GM12873 (cell line): Measurements from ENCODE around the gene TMOD1.

Experiments used
- CTCF ChIP-seq: IDR thresholded peaks from 2 replicates; pipeline ENCODE4 v1.5.1; 2012; ENCODE audit warnings: low read depth, mild to moderate bottlenecking, moderate library complexity, low read length, control low read depth; ENCODE audit not compliant: insufficient read depth; ENCODE audit errors: missing control alignments

TMOD1 gene

GRCh38 chr9:97474372-97474925 is 27.0 kb upstream of the TMOD1 start:
- TF ChIP-seq CTCF = no peak

GRCh38 chr9:97475059-97475458 is 26.4 kb upstream of the TMOD1 start:
- TF ChIP-seq CTCF = no peak

- no peak for TF ChIP-seq CTCF
Measured at GRCh38 chr9:97478301-97478981, 23.0 kb upstream of the TMOD1 start.

- no peak for TF ChIP-seq CTCF
Measured at GRCh38 chr9:97479496-97480159, 21.8 kb upstream of the TMOD1 start.

GRCh38 chr9:97480174-97480573 is 21.3 kb upstream of the TMOD1 start:
- TF ChIP-seq CTCF = no peak

- no peak for TF ChIP-seq CTCF
Measured at GRCh38 chr9:97480749-97481148, 20.7 kb upstream of the TMOD1 start.

GRCh38 chr9:97484134-97484533 is 17.3 kb upstream of the TMOD1 start:
- no peak for TF ChIP-seq CTCF
